ENCODE measurements around the gene TTLL13. TPM values are rescaled to one million over a fixed set of nuclear protein-coding genes. Genes with fewer than 3 reads are reported as not detected.

Gene TTLL13
- polyA plus RNA-seq, 1 donor from 2014 or later = 0.33 TPM

GRCh38 chr15:90240856-90241255 is 8.5 kb upstream of the TTLL13 start:
- Histone ChIP-seq H3K79me2 (replicated peaks; ENCODE audit: insufficient read depth, low read length) (no peaks in the 10 kb centered on the region), H3K27me3 (ENCODE audit: insufficient read depth, low read depth, low read length) (no peaks in the 10 kb centered on the region), H3K27ac (ENCODE audit: low read length) (no peak overlapping the region), H3K36me3 (ENCODE audit: insufficient read depth, low read length) (no peaks in the 10 kb centered on the region), H3K9me3 (ENCODE audit: low read length) (no peaks in the 10 kb centered on the region), H3K9ac (ENCODE audit: low read length) (no peak overlapping the region), H3K4me3 (ENCODE audit: low read length) (no peak overlapping the region), H4K20me1 (ENCODE audit: insufficient read depth) (no peaks in the 10 kb centered on the region), H3K9me2 (ENCODE audit: insufficient read depth, low read length) (no peaks in the 10 kb centered on the region), H3K4me2 (ENCODE audit: low read length) (no peak overlapping the region), H3F3A (ENCODE audit: insufficient read depth, low read length, poor library complexity, severe bottlenecking) (no peaks in the 10 kb centered on the region), H2AFZ (ENCODE audit: low read depth, low read length) (no peak overlapping the region)
- TF ChIP-seq MXI1 (conservative IDR thresholded peaks at IDR 0.05; ENCODE audit: poor library complexity, severe bottlenecking) (no peak), RAD21 (conservative IDR thresholded peaks at IDR 0.05) (no peak), SMC3 (conservative IDR thresholded peaks at IDR 0.05; ENCODE audit: poor library complexity) (no peak), TAF1 (IDR thresholded peaks at IDR 0.05; ENCODE audit: low read depth) (no peak), CTCF (IDR thresholded peaks at IDR 0.05; ENCODE audit: poor library complexity, severe bottlenecking) (no peak), EP300 (conservative IDR thresholded peaks at IDR 0.05; ENCODE audit: poor library complexity, severe bottlenecking) (no peak), EZH2 (IDR thresholded peaks at IDR 0.05; ENCODE audit: borderline replicate concordance, insufficient read depth, low read length, poor library complexity, severe bottlenecking) (no peak)

GRCh38 chr15:90241343-90242192 is 7.8 kb upstream of the TTLL13 start:
- Histone ChIP-seq H2AFZ (ENCODE audit: low read depth, low read length) (no peak overlapping the region), H4K20me1 (ENCODE audit: insufficient read depth) (no peaks in the 10 kb centered on the region), H3K27ac (ENCODE audit: low read length) (no peak overlapping the region), H3K27me3 (ENCODE audit: insufficient read depth, low read depth, low read length) (no peaks in the 10 kb centered on the region), H3K4me2 (ENCODE audit: low read length) (no peak overlapping the region), H3K79me2 (replicated peaks; ENCODE audit: insufficient read depth, low read length) (no peaks in the 10 kb centered on the region), H3F3A (ENCODE audit: insufficient read depth, low read length, poor library complexity, severe bottlenecking) (no peaks in the 10 kb centered on the region), H3K4me3 (ENCODE audit: low read length) (no peak overlapping the region), H3K9me3 (ENCODE audit: low read length) (no peaks in the 10 kb centered on the region), H3K9ac (ENCODE audit: low read length) (no peak overlapping the region), H3K36me3 (ENCODE audit: insufficient read depth, low read length) (no peaks in the 10 kb centered on the region), H3K9me2 (ENCODE audit: insufficient read depth, low read length) (no peaks in the 10 kb centered on the region)
- TF ChIP-seq POLR2AphosphoS5 (IDR thresholded peaks at IDR 0.05) = no peak
- TF ChIP-seq RAD21 (conservative IDR thresholded peaks at IDR 0.05) = no peak
- no peak for TF ChIP-seq CTCF (IDR thresholded peaks at IDR 0.05; ENCODE audit: poor library complexity, severe bottlenecking)
- TF ChIP-seq REST (IDR thresholded peaks at IDR 0.05; ENCODE audit: borderline replicate concordance) = no peak
- no peak for TF ChIP-seq MXI1 (conservative IDR thresholded peaks at IDR 0.05; ENCODE audit: poor library complexity, severe bottlenecking)
- no peak for TF ChIP-seq SMC3 (conservative IDR thresholded peaks at IDR 0.05; ENCODE audit: poor library complexity)
- TF ChIP-seq TAF1 (IDR thresholded peaks at IDR 0.05; ENCODE audit: low read depth) = no peak
- TF ChIP-seq EZH2 (IDR thresholded peaks at IDR 0.05; ENCODE audit: borderline replicate concordance, insufficient read depth, low read length, poor library complexity, severe bottlenecking) = no peak
- no peak for TF ChIP-seq EP300 (conservative IDR thresholded peaks at IDR 0.05; ENCODE audit: poor library complexity, severe bottlenecking)
